Measurements from ENCODE around the gene ZBTB16.

DNA sequence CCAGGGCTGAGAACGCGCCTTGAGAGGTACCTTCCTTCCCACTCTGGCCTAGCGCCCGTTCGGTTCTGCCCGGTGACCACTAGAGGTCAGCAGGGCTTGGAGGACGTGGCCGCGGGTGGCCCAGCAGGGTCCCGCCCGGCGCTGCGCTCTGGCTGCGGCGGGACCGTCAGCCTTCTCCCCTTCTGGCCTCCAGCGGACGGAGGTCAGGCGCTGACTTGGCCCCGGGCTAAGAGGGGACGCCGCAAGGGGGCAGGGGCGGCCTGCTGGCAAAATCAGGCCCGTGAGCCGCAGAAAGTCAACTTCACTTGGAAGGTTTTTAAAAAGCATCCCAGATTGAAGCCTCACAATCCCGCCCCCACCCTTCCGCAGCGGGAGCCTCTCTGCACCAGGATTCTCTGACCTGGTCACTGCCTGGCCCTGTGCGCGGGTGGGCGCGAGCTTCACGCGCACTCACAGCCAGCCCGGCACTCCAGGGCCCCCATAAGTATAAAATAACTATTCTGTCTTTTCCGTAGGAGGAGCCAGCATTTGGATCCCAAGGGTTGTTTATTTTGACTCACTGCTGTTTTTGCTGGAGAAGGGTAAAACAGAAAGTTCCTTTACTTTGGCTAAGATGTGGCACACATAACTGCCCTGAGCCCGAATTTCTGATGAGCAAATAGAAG is 23.2 kb upstream of the ZBTB16 start:
- TF ChIP-seq, protein P1, sequence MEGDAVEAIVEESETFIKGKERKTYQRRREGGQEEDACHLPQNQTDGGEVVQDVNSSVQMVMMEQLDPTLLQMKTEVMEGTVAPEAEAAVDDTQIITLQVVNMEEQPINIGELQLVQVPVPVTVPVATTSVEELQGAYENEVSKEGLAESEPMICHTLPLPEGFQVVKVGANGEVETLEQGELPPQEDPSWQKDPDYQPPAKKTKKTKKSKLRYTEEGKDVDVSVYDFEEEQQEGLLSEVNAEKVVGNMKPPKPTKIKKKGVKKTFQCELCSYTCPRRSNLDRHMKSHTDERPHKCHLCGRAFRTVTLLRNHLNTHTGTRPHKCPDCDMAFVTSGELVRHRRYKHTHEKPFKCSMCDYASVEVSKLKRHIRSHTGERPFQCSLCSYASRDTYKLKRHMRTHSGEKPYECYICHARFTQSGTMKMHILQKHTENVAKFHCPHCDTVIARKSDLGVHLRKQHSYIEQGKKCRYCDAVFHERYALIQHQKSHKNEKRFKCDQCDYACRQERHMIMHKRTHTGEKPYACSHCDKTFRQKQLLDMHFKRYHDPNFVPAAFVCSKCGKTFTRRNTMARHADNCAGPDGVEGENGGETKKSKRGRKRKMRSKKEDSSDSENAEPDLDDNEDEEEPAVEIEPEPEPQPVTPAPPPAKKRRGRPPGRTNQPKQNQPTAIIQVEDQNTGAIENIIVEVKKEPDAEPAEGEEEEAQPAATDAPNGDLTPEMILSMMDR (IDR thresholded peaks at IDR 0.05) = peak; percentile 97
- TF ChIP-seq POLR2AphosphoS5 (IDR thresholded peaks at IDR 0.05; ENCODE audit: low read depth, low read length) = no peak
- TF ChIP-seq, protein P2, sequence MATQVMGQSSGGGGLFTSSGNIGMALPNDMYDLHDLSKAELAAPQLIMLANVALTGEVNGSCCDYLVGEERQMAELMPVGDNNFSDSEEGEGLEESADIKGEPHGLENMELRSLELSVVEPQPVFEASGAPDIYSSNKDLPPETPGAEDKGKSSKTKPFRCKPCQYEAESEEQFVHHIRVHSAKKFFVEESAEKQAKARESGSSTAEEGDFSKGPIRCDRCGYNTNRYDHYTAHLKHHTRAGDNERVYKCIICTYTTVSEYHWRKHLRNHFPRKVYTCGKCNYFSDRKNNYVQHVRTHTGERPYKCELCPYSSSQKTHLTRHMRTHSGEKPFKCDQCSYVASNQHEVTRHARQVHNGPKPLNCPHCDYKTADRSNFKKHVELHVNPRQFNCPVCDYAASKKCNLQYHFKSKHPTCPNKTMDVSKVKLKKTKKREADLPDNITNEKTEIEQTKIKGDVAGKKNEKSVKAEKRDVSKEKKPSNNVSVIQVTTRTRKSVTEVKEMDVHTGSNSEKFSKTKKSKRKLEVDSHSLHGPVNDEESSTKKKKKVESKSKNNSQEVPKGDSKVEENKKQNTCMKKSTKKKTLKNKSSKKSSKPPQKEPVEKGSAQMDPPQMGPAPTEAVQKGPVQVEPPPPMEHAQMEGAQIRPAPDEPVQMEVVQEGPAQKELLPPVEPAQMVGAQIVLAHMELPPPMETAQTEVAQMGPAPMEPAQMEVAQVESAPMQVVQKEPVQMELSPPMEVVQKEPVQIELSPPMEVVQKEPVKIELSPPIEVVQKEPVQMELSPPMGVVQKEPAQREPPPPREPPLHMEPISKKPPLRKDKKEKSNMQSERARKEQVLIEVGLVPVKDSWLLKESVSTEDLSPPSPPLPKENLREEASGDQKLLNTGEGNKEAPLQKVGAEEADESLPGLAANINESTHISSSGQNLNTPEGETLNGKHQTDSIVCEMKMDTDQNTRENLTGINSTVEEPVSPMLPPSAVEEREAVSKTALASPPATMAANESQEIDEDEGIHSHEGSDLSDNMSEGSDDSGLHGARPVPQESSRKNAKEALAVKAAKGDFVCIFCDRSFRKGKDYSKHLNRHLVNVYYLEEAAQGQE (IDR thresholded peaks at IDR 0.05; ENCODE audit: insufficient read depth in 1 of 2, low read depth in 2 of 2, low read length in 1 of 2) = no peak
- no peak for TF ChIP-seq SIN3A (IDR thresholded peaks at IDR 0.05; ENCODE audit: borderline replicate concordance, insufficient read depth, low read depth, low read length)

All from Panc1 (cell line).